IMR-90 (cell line): ENCODE measurements around the gene PRIMA1. TPM values are rescaled to one million over a fixed set of nuclear protein-coding genes. Genes with fewer than 3 reads are reported as not detected.

Source experiments
- ATAC-seq: fragments of 200-7000 bp; cut with Tn5 transposase; 2 replicates; pipeline ENCODE4 v1.9.1; 2020; ENCODE audit warnings: low read depth, mild to moderate bottlenecking, moderate library complexity
- BruUV-seq: library from RNA; stranded (reverse); fragments of 400-500 nt; replicated peaks from 2 replicates; lab custom pipeline; 2021; lab: Mats Ljungman, UMichigan
- CTCF ChIA-PET: fragments of 300-600 bp; formaldehyde crosslinking; extraction: SDS; loops from one replicate; lab custom pipeline; 2021; ENCODE audit warnings: antibody characterized with exemption; lab: Yijun Ruan, JAX
- POLR2A ChIA-PET: fragments of 300-600 bp; sonication (Branson Sonifier 250); formaldehyde crosslinking; loops from one replicate; lab custom pipeline; 2022; ENCODE audit warnings: antibody characterized with exemption; ENCODE audit not compliant: unreplicated experiment; lab: Charles Lee
- DNase-seq: peaks from one replicate; pipeline ENCODE4 v3.0.0; 2013
- H2AFZ ChIP-seq: replicated peaks from 2 replicates; pipeline ENCODE3; 2013; ENCODE audit warnings: low read length, mild to moderate bottlenecking; ENCODE audit not compliant: poor library complexity
- H2AK5ac ChIP-seq: 2 replicates; pipeline ENCODE4 v1.6.1; 2013; ENCODE audit warnings: low read depth, low read length, inconsistent platforms
- H2AK9ac ChIP-seq: replicated peaks from 2 replicates; pipeline ENCODE3; 2013; ENCODE audit warnings: mild to moderate bottlenecking, low read depth, low read length, moderate library complexity; ENCODE audit not compliant: poor library complexity
- H2BK120ac ChIP-seq: 2 replicates; pipeline ENCODE4 v1.6.1; 2013; ENCODE audit warnings: low read depth, low read length, inconsistent platforms
- H2BK15ac ChIP-seq: 3 replicates; pipeline ENCODE4 v1.6.1; 2013; ENCODE audit warnings: low read depth, low read length, inconsistent platforms
- H2BK20ac ChIP-seq: 2 replicates; pipeline ENCODE4 v1.6.1; 2013; ENCODE audit warnings: low read depth, mild to moderate bottlenecking, inconsistent platforms, low read length, moderate library complexity
- H2BK5ac ChIP-seq: 2 replicates; pipeline ENCODE4 v1.6.1; 2013; ENCODE audit warnings: mild to moderate bottlenecking, low read depth, low read length, inconsistent platforms; ENCODE audit not compliant: poor library complexity, severe bottlenecking
- H3K14ac ChIP-seq: replicated peaks from 2 replicates; pipeline ENCODE4 v1.6.1; 2013; ENCODE audit warnings: low read depth, low read length, inconsistent platforms
- H3K18ac ChIP-seq: 2 replicates; pipeline ENCODE4 v1.6.1; 2013; ENCODE audit warnings: low read depth, low read length, control low read depth
- H3K23ac ChIP-seq: 2 replicates; pipeline ENCODE4 v1.6.1; 2013; ENCODE audit warnings: low read depth, low read length, inconsistent platforms
- H3K27ac ChIP-seq: 2 replicates; pipeline ENCODE4 v1.5.1; 2013; ENCODE audit warnings: mild to moderate bottlenecking, control low read depth, low read length; ENCODE audit not compliant: insufficient read depth
- H3K27me3 ChIP-seq: 2 replicates; pipeline ENCODE4 v1.6.1; 2013; ENCODE audit warnings: low read length; ENCODE audit not compliant: control insufficient read depth, insufficient read depth
- H3K36me3 ChIP-seq: 2 replicates; pipeline ENCODE4 v1.6.1; 2013; ENCODE audit warnings: low read length, mixed read lengths; ENCODE audit not compliant: control insufficient read depth, insufficient read depth
- H3K4ac ChIP-seq: 2 replicates; pipeline ENCODE4 v1.6.1; 2013; ENCODE audit warnings: low read depth, low read length, inconsistent platforms
- H3K4me1 ChIP-seq: 2 replicates; pipeline ENCODE4 v1.6.1; 2013; ENCODE audit warnings: low read length, mixed read lengths; ENCODE audit not compliant: control insufficient read depth, insufficient read depth
- H3K4me2 ChIP-seq: 2 replicates; pipeline ENCODE4 v1.6.1; 2013; ENCODE audit warnings: low read depth, mild to moderate bottlenecking, control low read depth, low read length, moderate library complexity
- H3K4me3 ChIP-seq: 2 replicates; pipeline ENCODE4 v1.5.1; 2013; ENCODE audit warnings: low read depth, mild to moderate bottlenecking, control low read depth, low read length, moderate library complexity; ENCODE audit not compliant: insufficient read depth
- H3K56ac ChIP-seq: 2 replicates; pipeline ENCODE4 v1.6.1; 2013; ENCODE audit warnings: low read length, inconsistent platforms; ENCODE audit not compliant: insufficient read depth; ENCODE audit errors: extremely low read depth
- H3K79me1 ChIP-seq, 2 experiments: 2 replicates each; pipeline ENCODE4 v1.6.1; 2013; ENCODE audit warnings: low read length in 2 of 2, inconsistent platforms in 1 of 2, low read depth in 1 of 2
- H3K9ac ChIP-seq: 2 replicates; pipeline ENCODE4 v1.6.1; 2013; ENCODE audit warnings: low read depth, low read length, control low read depth
- H3K9me1 ChIP-seq: 2 replicates; pipeline ENCODE4 v1.6.1; 2013; ENCODE audit warnings: low read length, inconsistent platforms; ENCODE audit not compliant: insufficient read depth
- H3K9me3 ChIP-seq: 2 replicates; pipeline ENCODE4 v1.6.1; 2013; ENCODE audit warnings: low read length; ENCODE audit not compliant: control insufficient read depth, insufficient read depth
- H4K20me1 ChIP-seq: 2 replicates; pipeline ENCODE4 v1.6.1; 2013; ENCODE audit warnings: low read length, inconsistent platforms; ENCODE audit not compliant: insufficient read depth
- H4K5ac ChIP-seq: 2 replicates; pipeline ENCODE4 v1.6.1; 2013; ENCODE audit warnings: mild to moderate bottlenecking, low read depth, low read length, control low read depth
- H4K8ac ChIP-seq, 2 experiments: 2 replicates each; pipeline ENCODE4 v1.6.1; 2013; ENCODE audit warnings: low read depth in 2 of 2, low read length in 2 of 2, control low read depth in 1 of 2, inconsistent platforms in 1 of 2
- H4K91ac ChIP-seq: 2 replicates; pipeline ENCODE4 v1.6.1; 2013; ENCODE audit warnings: low read depth, low read length, inconsistent platforms; ENCODE audit not compliant: insufficient read depth
- CEBPB ChIP-seq: IDR thresholded peaks from 2 replicates; pipeline ENCODE4 v1.6.1; 2012; ENCODE audit warnings: low read depth, low read length, improper control_type of control experiment
- FOS ChIP-seq: fragments of 150-350 bp; IDR thresholded peaks from 2 replicates; pipeline ENCODE4 v1.6.1; 2016; ENCODE audit warnings: low read depth, low read length
- RCOR1 ChIP-seq: IDR thresholded peaks from 2 replicates; pipeline ENCODE4 v1.6.1; 2012; ENCODE audit warnings: mild to moderate bottlenecking, low read length, improper control_type of control experiment; ENCODE audit not compliant: insufficient replicate concordance
- WGBS, 2 experiments: methylation state at CpG; one replicate each; pipeline versions ENCODE4 v1.1.5 to v1.1.7; 2013; ENCODE audit warnings: missing lambda C conversion rate in 2 of 2; ENCODE audit not compliant: insufficient read length in 1 of 2; ENCODE audit errors: extremely low coverage in 2 of 2; 5-methylcytosine and 5-hydroxymethylcytosine counted together
- dilution Hi-C: fragments of 300-500 bp; cut with HindIII; formaldehyde crosslinking; loops from one replicate; pipeline ENCODE4 v1.14.3; 2018; ENCODE audit warnings: low sequenced_read_pairs; ENCODE audit not compliant: unreplicated experiment
- in situ Hi-C: fragments of 300-500 bp; cut with MboI; formaldehyde crosslinking; loops from 3 replicates; pipeline ENCODE4 v1.14.3; 2019; ENCODE audit warnings: low sequenced_read_pairs, inconsistent platforms, mixed read lengths
- intact Hi-C: fragments of 100-400 bp; cut with micrococcal nuclease; formaldehyde crosslinking; loops from 2 replicates; pipeline ENCODE4 v1.10.0; 2022
- polyA plus RNA-seq, 3 experiments: library from polyadenylated mRNA; depleted of rRNA; stranded (reverse); fragments of >200 nt; gene quantifications; 2 replicates each; pipeline ENCODE4 v1.2.3, GENCODE V29; 2012; ENCODE audit warnings: low replicate concordance in 1 of 3
- total RNA-seq: library from RNA; depleted of rRNA; stranded (reverse); fragments of >200 nt; gene quantifications from 2 replicates; pipeline ENCODE4 v1.2.3, GENCODE V29; 2012

Gene PRIMA1
- total and polyA plus RNA-seq, 2 of the 4 experiments (the other 2 are of a cell fraction): not detected

DNA sequence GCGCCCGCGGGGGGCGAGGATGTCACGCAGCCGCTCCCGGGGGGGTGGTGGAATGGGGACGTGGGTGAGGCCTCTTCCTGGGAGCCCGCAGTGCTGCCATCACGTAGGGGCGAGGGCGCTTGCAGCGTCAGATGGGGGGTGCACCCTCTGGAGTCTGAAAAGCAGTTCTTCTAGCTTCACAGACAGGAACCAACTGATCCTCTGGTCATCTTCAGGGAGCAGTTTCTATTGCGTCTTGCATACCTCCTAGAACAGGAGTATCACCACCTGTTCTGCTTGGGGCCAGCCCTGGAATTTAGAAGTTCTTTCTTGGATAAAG is 36.9 kb upstream of the PRIMA1 start:
- H3K4me2 ChIP-seq: no peak overlapping the region
- TF ChIP-seq FOS: no peak
- no peak for TF ChIP-seq RCOR1
- no peak for TF ChIP-seq CEBPB
- H2AK9ac ChIP-seq: no peak overlapping the region
- dilution Hi-C loops (no loop called here), in situ Hi-C loops (no loop called here), intact Hi-C loops (no loop called here)
- no peaks in the 10 kb centered on the region for H3K36me3 ChIP-seq
- ATAC-seq (no peak), DNase-seq (no peak)
- no peaks in the 10 kb centered on the region for H3K9me1 ChIP-seq
- no peak overlapping the region for H3K4me3 ChIP-seq
- no peaks in the 10 kb centered on the region for H3K79me1 ChIP-seq
- H2BK5ac ChIP-seq: no peak overlapping the region
- H3K27ac ChIP-seq: no peak overlapping the region
- no peak overlapping the region for H2BK15ac ChIP-seq
- no peak overlapping the region for H3K14ac ChIP-seq
- H2BK20ac ChIP-seq: no peak overlapping the region
- ChIA-PET POLR2A (no interaction called here), CTCF (no interaction called here)
- no peaks in the 10 kb centered on the region for H4K20me1 ChIP-seq
- H4K8ac ChIP-seq: no peak overlapping the region
- H3K9ac ChIP-seq: no peak overlapping the region
- no peak overlapping the region for H4K5ac ChIP-seq
- H3K27me3 ChIP-seq: no peaks in the 10 kb centered on the region
- H3K56ac ChIP-seq: no peak overlapping the region
- peaks cover 5% of the 10 kb centered on the region; the same call in 1 of the 2 replicates for H3K9me3 ChIP-seq
- H4K91ac ChIP-seq: no peak overlapping the region
- H3K4ac ChIP-seq: no peak overlapping the region
- H3K23ac ChIP-seq: no peak overlapping the region
- H3K4me1 ChIP-seq: no peaks in the 10 kb centered on the region
- H2BK120ac ChIP-seq: no peak overlapping the region
- no peak overlapping the region for H2AFZ ChIP-seq
- no peak overlapping the region for H3K18ac ChIP-seq
- no peak overlapping the region for H2AK5ac ChIP-seq
- no CpG with 5 or more reads among the region's 14 CpGs for WGBS, 2 experiments
- no TSS peak for BruUV-seq
